Adrenal gland (tissue), 5 donors: ENCODE data around the gene UBE3C.
"Not testable (repeated sequence)": the region's sequence is repeated elsewhere in the genome, so short reads cannot be mapped to it uniquely, and the experiment has no call there.

Experiments
- CTCF ChIP-seq, 6 experiments: fragments of 450-650 bp in 4 of 6; fragments of 200-600 bp in 2 of 6; sonication (generic) in 1 of 6; IDR thresholded peaks; 1 replicate in 5 of 6; 2 replicates in 1 of 6; pipeline versions ENCODE4 v1.5.1 to v1.8.0; 2016 to 2021; ENCODE audit warnings: antibody characterized with exemption in 6 of 6, mild to moderate bottlenecking in 2 of 6, moderate library complexity in 1 of 6
- POLR2A ChIP-seq, 2 donors: fragments of 450-650 bp; IDR thresholded peaks; one replicate each; pipeline ENCODE4 v1.6.1; 2017; ENCODE audit warnings: antibody characterized with exemption in 2 of 2, mild to moderate bottlenecking in 2 of 2, moderate library complexity in 1 of 2
- donor health status: DM: no; HTN: no; CAD: no.

DNA sequence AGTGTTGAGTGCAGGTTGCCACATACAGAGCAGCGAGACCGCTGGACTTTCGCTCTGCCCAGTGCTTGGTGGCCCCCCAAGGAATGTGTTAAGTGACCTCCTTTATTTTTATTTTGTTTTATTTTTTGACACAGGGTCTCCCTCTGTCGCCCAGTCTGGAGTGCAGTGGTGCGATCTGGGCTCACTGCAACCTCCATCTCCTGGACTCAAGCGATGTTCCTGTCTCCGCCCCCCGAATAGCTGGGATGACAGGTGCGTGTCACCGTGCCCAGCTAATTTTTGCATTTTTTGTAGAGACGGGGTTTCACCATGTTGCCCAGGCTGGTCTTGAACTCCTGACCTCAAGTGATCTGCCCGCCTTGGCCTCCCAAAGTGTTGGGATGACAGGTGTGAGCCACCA is 138.8 kb downstream of the UBE3C start:
- TF ChIP-seq CTCF, POLR2A (IDR thresholded peaks at IDR 0.05): not testable (repeated sequence)
